Measurements from ENCODE around the gene CIDEA.

CIDEA gene

GRCh38 chr18:12302391-12303147 lies 48.4 kb downstream of the CIDEA start:
- no peak for DNase-seq

DNA sequence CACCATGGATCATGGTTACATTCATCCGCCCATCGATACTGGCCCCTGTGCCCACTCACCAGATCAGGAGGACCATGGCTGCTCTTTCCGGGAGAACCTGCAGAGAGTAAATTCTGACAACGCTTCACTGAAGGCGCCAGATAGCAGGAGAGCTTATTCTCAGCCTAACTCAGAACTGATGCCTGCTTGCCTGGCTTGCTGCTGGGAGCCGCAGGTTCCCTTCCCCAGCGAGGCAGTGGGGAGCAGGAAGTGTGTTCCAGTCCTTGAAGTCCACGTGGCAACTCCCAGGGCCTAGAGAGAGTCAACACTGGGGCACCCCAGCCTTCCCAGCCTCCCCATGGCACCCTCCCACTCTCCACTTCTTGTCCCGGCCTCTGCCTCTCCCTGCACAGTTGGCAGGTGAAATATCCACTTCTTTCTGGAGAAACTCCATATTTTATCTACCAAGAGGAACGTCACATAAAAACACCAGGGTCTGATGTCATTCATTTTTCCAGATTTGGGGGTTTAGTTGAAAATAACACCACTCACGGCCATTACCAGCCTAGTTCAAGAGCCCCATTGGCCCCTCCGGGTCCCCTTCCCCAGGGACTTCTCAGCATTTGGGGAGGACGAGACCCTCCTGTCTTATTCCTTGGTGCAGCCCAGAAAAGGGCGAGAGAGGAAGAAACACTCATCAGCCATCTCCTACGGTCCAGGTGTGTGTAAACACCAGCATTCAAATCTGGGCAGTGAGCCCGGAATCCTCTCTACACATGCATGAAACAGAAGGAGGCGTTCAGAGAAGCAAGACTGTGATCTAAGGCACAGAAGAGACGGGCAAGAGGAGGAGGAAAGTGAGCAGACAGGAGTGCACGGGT lies 50.4 kb downstream of the CIDEA start:
- no peak for DNase-seq

GRCh38 chr18:12305211-12305610 lies 51.0 kb downstream of the CIDEA start:
- no peak for DNase-seq

GRCh38 chr18:12305930-12306629 lies 51.9 kb downstream of the CIDEA start:
- no peak for DNase-seq

GRCh38 chr18:12306752-12307700 lies 52.9 kb downstream of the CIDEA start:
- DNase-seq, result peak in 1 of 2 donors; percentile 35

- DNase-seq, result peak in 1 of 2 donors; percentile 48
Measured at GRCh38 chr18:12307701-12308385, 53.7 kb downstream of the CIDEA start, which contains the start of gene TUBB6. Gene TUBB6, plus strand, starts transcription at chr18:12308241. Its CDS starts 52 bp downstream, at chr18:12308293.

DNA sequence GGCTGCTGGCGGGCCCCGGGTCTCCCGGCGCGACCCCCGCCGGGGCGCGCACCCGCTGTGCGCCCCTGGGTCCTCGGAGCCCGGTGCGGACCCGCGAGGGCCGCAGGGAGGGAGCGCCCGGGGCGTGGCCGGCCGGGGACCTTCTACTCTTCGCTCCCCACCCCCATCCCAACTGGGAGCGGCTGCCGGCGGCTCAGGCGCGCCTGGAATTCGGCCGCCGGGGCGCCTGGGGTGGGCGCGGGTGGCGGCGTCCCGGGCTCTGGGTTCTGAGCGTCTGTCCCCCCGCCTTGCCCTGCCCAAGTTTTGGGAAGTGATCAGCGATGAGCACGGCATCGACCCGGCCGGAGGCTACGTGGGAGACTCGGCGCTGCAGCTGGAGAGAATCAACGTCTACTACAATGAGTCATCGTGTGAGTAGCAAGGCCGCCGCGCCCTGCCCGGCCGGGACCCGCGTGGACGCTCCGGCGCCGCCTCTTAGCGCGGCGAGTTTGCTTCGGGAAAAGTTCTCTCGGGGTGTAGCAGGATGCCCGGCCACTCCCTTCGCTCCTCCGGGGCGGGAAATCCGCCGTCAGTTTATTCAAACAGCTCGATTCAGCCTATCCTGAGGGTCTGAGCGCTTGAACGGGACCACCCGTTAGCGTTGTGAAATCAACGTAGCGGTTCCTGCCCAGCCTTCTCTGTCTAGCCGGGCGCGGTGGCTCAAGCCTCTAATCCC lies 54.4 kb downstream of the CIDEA start:
- DNase-seq, result peak in 1 of 2 donors; percentile 72

DNA sequence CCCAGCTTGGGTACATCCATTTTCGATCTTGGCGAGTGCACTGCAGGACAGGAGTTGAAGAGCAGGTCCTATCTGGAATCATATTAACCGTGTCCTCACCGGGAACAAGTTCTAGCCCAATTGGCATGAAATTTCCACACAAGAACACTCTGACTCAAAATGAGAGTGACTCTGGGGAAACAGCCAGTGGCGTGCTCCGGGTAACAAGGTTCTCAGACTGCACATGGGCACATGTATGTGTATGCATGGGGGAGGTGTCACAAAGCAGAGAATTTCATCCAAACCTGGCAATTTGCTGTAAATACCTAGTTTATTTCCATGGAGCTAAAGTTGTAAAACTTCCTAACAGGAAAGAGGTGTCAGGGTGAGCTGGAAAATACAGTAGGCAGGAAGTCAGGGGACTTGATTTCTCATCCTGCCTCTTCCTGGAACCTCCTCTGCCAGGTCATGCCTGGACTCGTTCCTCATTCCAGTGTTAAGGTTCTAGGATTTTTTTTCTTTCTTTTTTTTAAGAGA lies 55.6 kb downstream of the CIDEA start:
- no peak for DNase-seq

- no peak for DNase-seq
Measured at GRCh38 chr18:12310762-12311161, 56.6 kb downstream of the CIDEA start.

DNA sequence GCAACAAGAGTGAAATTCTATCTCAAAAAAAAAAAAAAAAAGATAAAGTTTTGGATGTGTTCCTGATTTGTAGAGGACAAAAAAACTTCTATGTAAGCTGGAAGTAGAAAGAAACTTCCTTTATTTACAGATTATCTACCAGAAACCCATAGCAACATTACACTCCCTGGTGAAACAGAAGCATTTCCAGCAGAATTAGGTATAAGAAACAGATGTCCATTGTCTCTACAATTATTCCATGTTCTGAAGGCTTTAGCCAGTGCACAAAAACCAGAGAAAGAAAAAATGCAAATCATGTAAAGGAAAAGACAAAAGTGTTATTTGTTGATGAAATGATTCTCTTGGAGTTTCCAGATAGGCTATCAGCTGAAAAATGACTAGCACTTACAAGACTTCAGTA lies 58.8 kb downstream of the CIDEA start:
- DNase-seq, result no peak

GRCh38 chr18:12313530-12314245 lies 59.5 kb downstream of the CIDEA start:
- DNase-seq, result no peak

DNA sequence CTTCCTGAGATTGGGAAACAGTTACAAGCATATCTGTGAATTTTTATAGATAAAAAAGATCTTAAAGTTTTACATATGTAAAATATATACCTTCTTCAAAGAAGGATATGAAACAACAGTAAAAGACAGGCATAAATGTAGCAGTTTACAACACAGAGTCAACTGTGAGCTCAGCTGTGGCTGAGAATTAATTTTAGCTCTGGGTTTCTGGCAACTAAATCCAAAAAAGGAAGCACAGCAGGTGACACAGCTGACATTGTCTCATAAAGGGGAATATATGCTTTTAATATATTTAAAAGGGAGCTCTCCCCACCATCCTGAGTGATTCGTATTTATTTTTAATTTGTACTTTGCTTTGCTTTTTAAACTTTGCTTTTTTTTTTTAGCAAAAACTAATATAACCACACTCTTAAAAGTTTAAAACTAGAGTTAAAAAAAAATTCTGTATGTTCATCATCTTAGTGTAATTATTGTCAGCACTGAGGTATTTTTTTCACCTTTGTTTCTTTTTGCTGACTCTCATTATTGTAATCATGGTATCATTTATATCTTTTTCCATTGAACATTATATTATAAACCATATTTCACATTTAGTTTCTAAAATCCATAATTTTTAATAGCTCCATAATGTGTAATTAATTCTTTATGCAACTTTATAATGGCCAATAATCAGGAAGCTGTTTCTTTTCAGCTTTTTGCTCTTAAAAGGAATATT lies 60.6 kb downstream of the CIDEA start:
- DNase-seq, result no peak

GRCh38 chr18:12315490-12315889 lies 61.3 kb downstream of the CIDEA start:
- peak in 1 of 2 donors; percentile 8 for DNase-seq

GRCh38 chr18:12315911-12316310 lies 61.8 kb downstream of the CIDEA start:
- DNase-seq, result no peak

DNA sequence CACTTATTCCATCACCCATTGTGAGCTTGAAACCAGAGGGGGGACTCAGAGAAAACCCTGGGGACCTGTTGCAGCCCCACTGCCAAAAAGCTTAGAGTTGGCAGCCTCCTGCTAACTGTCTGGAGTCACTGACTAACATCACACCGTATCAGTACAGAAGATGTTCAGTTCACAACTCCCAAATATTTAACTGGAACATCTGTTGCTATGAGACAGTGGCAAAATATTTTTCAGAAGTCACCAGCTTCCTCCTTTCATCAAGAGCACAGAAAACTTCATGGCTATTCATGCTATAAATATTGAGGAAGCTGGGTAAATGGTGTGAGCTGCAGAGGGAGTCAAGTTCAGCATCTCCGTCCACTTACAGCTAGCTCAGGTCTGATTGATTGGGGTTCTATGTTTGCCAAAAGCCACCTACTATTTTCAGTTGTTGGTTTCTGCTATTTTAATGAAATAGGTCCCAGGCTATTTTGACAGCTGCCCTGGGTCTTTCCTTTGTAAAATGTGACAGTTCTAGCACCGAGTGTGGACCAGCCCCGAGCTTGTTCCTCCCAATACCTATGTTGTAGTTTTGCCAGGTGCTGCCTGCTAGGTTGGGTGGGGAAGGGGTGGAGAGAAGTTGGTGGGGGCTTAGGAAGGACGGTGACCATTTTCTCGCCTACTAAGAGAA lies 63.6 kb downstream of the CIDEA start:
- peak in 1 of 2 donors; percentile 12 for DNase-seq

GRCh38 chr18:12318334-12318697 lies 64.2 kb downstream of the CIDEA start:
- no peak for DNase-seq

DNA sequence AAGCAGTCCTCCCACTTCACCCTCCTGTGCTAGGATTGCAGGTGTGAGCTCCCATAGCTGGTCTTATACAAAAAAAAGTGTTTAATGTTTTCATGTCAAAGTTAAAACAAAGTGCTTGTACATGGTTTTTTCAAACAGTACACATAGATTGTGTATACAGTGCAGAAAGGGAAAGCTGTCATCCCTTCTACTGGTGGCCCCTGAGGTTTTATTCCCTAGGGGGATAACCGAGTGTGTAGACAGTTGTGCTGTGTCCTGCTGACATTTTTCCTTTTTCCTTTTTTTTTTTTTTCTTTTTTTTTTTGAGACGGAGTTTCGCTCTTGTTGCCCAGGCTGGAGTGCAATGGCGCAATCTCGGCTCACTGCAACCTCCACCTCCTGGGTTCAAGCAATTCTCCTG lies 64.7 kb downstream of the CIDEA start:
- no peak for DNase-seq

GRCh38 chr18:12321333-12321732 lies 67.2 kb downstream of the CIDEA start:
- DNase-seq, result no peak
